Transverse colon (tissue), 4 donors: ENCODE measurements around the gene SMPD4. TPM values are rescaled to one million over a fixed set of nuclear protein-coding genes. Genes with fewer than 3 reads are reported as not detected.
"Not testable (repeated sequence)": the region's sequence is repeated elsewhere in the genome, so short reads cannot be mapped to it uniquely, and the experiment has no call there.

ENCODE experiments used
- DNase-seq: peaks from one replicate; pipeline ENCODE4 v3.0.0-alpha.2; 2019
- H3K27ac ChIP-seq, 4 donors: fragments of 200-600 bp; sonication (generic); 2 replicates each; pipeline ENCODE4 v1.5.1; 2016 to 2018; ENCODE audit warnings: inconsistent platforms in 4 of 4
- H3K27me3 ChIP-seq: fragments of 200-600 bp; sonication (generic); 2 replicates; pipeline ENCODE4 v1.5.1; 2017; ENCODE audit warnings: inconsistent platforms
- H3K36me3 ChIP-seq, 4 donors: fragments of 200-600 bp; sonication (generic); 2 replicates each; pipeline ENCODE4 v1.5.1; 2017 to 2019; ENCODE audit warnings: inconsistent platforms in 4 of 4
- H3K4me1 ChIP-seq, 4 donors: fragments of 200-600 bp; sonication (generic); 2 replicates each; pipeline ENCODE4 v1.5.1; 2017 to 2020; ENCODE audit warnings: inconsistent platforms in 4 of 4
- H3K4me3 ChIP-seq, 4 donors: fragments of 200-600 bp; sonication (generic); 1 replicate in 1 of 4; 2 replicates in 3 of 4; pipeline versions ENCODE4 v1.5.1 to v1.6.1; 2017 to 2019; ENCODE audit warnings: inconsistent platforms in 4 of 4
- H3K9me3 ChIP-seq, 2 donors: fragments of 200-600 bp; sonication (generic); 2 replicates each; pipeline ENCODE4 v1.5.1; 2017 to 2019; ENCODE audit warnings: inconsistent platforms in 2 of 2
- WGBS, 2 donors: methylation state at CpG; one replicate each; pipeline ENCODE4 v1.1.5; 2018; ENCODE audit warnings: low coverage in 1 of 2; 5-methylcytosine and 5-hydroxymethylcytosine counted together
- in situ Hi-C, 4 donors: fragments of 200-750 bp; cut with MboI; loops; one replicate each; pipeline versions ENCODE4 v1.15.0 to v1.15.1; 2017; ENCODE audit warnings: low sequenced_read_pairs in 3 of 4, low pct_ligation_motif_present in 1 of 4, low pct_unique_long_range_greater_than_20kb in 1 of 4
- intact Hi-C: fragments of 100-400 bp; cut with DNase I; formaldehyde crosslinking; loops from one replicate; pipeline ENCODE4 v1.15.1; 2023; ENCODE audit warnings: low total_unique reads
- small RNA-seq, 4 donors: library from RNA; depleted of rRNA; stranded (forward); fragments of <200 nt; gene quantifications; one replicate each; pipeline ENCODE3, GENCODE V24; 2016
- total RNA-seq, 4 donors: library from RNA; depleted of rRNA; stranded (reverse); fragments of >200 nt; gene quantifications; one replicate each; pipeline ENCODE4 v1.1.0, GENCODE V29; 2016

SMPD4 gene
- total RNA-seq, 4 donors from 2014 or later, result 29.1 to 110 (median 52.8) TPM

GRCh38 chr2:130127726-130128125 lies 53.7 kb downstream of the SMPD4 start:
- WGBS, 2 donors, result 64% methylated on average over 5 of the region's 9 CpGs; no CpG with 5 or more reads in 1 of the 2 donors
- intact Hi-C loops, DNase-seq, H3K36me3 ChIP-seq, H3K9me3 ChIP-seq, in situ Hi-C loops, H3K27ac ChIP-seq, H3K4me3 ChIP-seq, H3K4me1 ChIP-seq, H3K27me3 ChIP-seq: not testable (repeated sequence)

GRCh38 chr2:130120924-130121323 lies 60.5 kb downstream of the SMPD4 start:
- H3K4me1 ChIP-seq, H3K36me3 ChIP-seq, H3K27ac ChIP-seq, H3K9me3 ChIP-seq, in situ Hi-C loops, intact Hi-C loops, DNase-seq, H3K27me3 ChIP-seq, H3K4me3 ChIP-seq: not testable (repeated sequence)
- 94% methylated on average over 38 of the region's 45 CpGs; no CpG with 5 or more reads in 1 of the 2 donors for WGBS, 2 donors

GRCh38 chr2:130102597-130103363 lies 78.6 kb downstream of the SMPD4 start:
- intact Hi-C loops, result not testable (repeated sequence)

More at GRCh38 chr2:130102597-130103363, 78.6 kb downstream of the SMPD4 start:
- H3K36me3 ChIP-seq, H3K27ac ChIP-seq, H3K4me1 ChIP-seq, H3K9me3 ChIP-seq, H3K4me3 ChIP-seq, H3K27me3 ChIP-seq, DNase-seq, in situ Hi-C loops: not testable (repeated sequence)
- WGBS, 2 donors, result 60% methylated on average over 6 of the region's 8 CpGs; no CpG with 5 or more reads in 1 of the 2 donors

Small RNAs within 50 kb of the gene (small RNA-seq; reads per million reads assigned to genes)
- 0 reads per million in 4 donors for gene RNU6-1049P

Other genes with a start within 250 kb of the SMPD4 start
- under 1 TPM in 2 of 4 donors, not detected in 2; 0.16 to 0.41 TPM for gene RAB6C, start 201.9 kb downstream of the SMPD4 start, total RNA-seq
- not detected for gene POTEF, start 52.4 kb downstream of the SMPD4 start, total RNA-seq
- gene CCDC74B, start 36.5 kb downstream of the SMPD4 start, total RNA-seq, result 1 to 10 TPM in 2 of 4 donors, under 1 TPM in 1, not detected in 1; 0.55 to 1.8 (median 1.4) TPM
- 100 to 1,000 TPM in 2 of 4 donors, 10 to 100 TPM in 2; 50.5 to 144 (median 102) TPM for gene MZT2B, start 660 bp upstream of the SMPD4 start, total RNA-seq
- gene TUBA3E, start 16.8 kb upstream of the SMPD4 start, total RNA-seq, result under 1 TPM in 1 of 4 donors, not detected in 3; 0.27 TPM
- 100 to 1,000 TPM in 1 of 4 donors, 10 to 100 TPM in 3; 52.1 to 367 (median 83.7) TPM for gene IMP4, start 161.3 kb upstream of the SMPD4 start, total RNA-seq
- gene PTPN18, start 174.5 kb upstream of the SMPD4 start, total RNA-seq, result 100 to 1,000 TPM; 136 to 168 (median 148) TPM